Stimulated activated CD8-positive, alpha-beta memory T cell treated with anti-CD3 and anti-CD28 coated beads, Interleukin-2, amount 100 ng/mL, for 1 hour (primary cell): Measurements from ENCODE around the gene NRP2.

Experiments
- DNase-seq, 2 donors: peaks; one replicate each; pipeline ENCODE4 v3.0.0-alpha.2; 2020; ENCODE audit warnings: low read depth in 2 of 2

The NRP2 gene

DNA sequence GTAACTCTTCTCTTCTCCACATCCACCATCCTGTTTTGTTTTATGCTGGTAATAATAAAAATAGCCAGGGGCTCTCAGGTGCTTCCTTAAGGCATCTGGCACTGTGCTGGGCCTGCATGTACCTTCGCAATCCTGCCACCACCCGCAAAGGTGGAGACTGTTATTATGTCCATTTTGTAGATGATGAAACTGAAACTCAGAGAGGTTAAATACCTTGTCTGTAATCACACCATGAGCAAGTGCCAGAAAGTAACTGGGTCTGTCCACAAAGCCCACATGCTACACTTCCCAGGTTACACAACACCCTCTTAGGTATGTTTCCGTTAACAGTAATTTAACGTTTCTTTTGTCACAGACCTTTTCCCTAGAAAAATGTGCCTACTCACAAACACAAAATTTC, 27.0 kb downstream of the NRP2 start:
- DNase-seq = no peak

DNA sequence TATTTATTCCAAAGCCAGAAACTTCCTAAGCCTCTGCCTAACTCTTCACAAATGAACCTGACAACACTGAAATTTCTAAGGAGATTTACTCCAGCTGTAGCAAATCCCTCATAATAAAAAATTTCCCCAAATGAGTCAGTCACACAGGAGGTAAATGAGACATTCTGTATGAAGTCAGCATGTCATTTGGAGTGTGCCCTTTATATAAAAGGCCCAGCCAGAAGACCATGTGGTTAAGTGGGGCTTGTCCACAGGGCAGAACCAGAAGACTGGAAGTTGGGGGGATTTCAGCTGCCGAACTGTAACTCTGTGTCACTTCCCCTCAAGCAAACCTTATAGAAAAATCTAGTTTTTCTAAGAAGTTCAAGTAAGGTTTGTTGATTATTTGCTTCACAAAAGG, 30.2 kb downstream of the NRP2 start:
- DNase-seq = no peak

DNA sequence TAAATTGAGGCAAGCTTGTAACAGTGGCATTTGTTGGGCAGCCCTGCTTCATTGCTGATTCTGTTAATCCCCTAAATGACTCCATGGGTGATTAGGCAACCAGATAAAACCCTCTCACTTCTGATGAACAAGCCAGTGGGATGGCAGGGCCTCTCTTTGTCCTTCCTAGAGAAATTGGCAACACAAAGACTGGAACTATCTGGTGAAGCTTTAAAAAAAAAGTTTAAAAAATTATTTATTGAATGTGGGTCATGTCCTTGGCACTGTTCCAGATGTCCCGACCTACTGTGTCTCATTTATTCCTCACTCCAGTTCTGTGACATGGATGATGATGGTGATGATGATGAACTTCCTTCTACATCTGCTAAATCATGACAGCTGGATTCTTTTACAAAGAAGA, 30.8 kb downstream of the NRP2 start:
- no peak for DNase-seq

DNA sequence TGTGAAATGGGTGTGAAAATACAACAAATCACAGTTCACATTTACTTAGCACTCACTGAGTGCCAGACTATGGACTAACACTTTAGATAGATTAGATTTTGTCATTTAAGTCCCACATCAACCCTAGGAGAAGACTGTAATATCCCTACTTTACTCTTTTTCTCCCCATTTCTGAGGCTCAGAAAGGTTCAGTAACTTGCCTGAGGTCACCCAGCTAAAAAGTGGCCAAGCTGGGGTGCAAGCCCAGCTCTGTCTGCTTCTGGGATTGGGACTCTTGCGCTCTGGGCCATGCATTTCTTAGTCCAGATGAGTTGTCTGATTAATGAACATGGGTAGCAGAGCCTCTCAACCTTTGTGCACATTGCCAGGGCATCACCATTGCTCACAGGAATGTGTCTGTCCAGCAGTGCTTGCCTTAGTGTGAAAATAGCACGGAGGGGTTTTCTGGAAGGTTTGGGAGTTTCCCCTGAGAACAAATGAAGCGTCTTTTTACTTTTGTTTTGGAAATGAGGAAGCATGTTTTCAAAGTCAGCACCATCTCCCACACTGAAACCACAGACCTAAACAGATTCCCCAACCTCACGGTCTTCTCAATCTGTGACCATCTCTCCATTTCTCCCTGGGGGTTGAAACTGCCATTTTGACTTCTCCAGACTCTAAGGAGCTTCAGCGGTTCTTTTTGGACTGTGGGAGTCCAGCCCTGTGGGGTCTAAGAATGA, 31.9 kb downstream of the NRP2 start:
- no peak for DNase-seq

DNA sequence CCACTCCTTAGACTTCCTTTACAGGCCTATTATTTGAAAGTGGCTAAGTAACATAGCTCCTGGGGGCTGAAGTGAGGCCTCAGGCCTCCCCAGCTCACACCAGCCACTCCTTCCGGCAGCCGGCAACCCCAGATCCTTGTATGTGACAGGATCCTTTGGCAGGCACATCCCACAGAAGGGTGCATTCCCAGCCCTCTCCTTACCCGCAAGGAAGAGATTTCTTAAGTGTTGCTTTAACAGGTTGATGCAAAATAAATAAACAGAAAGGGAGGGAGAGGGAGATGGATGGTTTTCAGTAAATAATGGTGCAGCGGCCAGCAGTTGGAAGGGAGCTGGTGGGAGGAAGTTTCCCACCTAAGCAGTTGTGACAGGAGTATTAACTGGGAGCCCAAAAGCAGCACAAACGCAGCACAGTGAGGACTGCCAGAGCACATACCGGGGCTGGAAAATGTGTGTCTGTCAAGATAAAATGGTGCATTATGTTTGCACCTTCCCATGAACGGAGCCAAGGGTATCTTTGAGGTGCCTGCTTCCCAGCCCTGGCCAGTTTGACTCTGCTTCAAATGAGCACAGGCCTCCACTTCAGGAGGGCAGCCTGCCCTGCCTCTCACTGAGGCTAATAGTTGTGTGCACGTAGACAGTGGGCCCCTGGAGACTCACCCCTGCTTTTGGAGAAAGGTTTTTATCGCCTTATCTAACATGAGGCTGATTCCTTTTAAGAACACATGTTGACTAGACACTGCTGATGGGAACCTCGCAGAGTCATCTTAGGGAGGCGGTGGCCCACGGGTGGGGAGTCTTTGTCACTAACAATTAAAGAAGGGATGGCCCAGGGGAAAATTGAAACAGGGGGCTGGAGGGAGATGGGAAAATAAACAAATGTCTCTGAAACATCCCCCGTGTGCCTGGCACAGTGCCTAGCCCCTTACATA, 32.8 kb downstream of the NRP2 start:
- DNase-seq = no peak

DNA sequence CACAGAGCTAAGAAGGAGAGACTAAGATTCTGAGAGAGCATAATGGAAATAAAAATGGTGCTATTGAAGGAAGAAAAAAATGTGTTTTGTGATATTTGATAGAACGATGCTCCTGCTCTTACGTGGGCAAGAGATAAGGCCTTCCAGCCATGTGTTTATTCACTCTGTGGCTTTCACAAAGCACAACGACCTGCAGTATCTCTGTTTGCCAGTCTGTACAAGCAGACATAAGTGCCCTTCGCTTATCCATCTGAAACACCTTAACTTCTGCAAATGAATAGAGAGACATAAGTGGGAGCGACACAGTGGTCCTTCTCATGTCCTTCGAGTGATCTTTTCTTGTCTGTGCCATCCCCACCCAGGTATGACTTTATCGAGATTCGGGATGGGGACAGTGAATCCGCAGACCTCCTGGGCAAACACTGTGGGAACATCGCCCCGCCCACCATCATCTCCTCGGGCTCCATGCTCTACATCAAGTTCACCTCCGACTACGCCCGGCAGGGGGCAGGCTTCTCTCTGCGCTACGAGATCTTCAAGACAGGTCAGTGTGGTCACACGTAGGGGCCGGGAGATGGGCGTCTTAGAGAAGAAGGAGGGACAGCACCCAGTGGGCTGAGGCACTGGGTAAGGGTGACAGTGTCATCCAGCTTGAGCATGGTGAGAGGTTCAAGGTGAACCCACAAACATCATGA, 33.7 kb downstream of the NRP2 start:
- DNase-seq = no peak

DNA sequence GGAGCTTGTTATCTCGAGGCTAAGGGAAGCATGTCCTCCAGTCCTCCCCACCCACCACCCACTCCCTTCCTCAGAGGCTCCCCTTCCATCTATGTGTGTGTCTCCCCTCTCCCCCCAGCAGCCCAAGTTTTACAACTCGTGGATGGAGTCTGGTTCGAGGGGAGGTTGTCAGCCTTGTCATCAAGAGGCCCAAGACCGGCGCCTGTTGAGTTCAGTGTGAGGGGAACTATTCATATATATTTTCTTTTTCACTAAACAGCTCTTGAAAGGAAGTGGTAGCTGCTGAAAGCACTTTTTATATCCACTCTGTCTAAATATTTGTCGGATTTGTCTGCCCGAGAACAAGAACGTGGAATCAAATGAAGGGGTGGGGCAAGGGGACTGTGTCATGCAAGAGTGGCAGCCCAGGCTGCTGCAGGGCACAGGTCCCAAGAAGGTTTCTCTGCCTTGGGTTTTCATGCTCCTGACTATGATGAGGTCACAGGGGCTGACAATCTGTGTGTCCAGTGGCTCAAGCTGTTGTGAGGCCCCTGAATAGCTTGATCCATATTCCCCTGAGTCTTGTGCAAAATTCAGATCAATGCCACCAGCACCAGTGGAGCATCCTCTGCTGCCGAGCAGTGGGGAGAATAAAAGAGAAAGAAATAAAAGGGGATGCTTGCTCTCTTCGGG, 35.0 kb downstream of the NRP2 start:
- no peak for DNase-seq

DNA sequence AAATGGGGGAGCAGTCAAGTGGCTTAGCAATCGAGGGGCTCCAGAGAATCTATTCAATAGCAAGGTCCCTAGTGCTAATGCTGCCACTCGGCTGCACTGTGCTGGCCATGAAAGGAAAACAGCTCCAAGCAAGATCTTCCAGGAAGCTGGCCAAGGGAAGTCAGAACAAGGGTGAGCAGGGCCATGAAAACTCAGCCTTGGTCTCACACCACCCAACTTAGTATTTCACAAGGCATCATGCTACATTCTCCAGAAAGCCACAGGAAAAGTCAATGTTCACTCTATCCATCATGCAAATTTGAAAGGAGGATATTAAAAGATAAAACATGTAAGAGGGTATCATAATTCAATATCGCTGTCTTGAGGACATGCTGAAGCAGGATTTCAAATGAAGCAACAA, 35.7 kb downstream of the NRP2 start:
- DNase-seq = no peak

DNA sequence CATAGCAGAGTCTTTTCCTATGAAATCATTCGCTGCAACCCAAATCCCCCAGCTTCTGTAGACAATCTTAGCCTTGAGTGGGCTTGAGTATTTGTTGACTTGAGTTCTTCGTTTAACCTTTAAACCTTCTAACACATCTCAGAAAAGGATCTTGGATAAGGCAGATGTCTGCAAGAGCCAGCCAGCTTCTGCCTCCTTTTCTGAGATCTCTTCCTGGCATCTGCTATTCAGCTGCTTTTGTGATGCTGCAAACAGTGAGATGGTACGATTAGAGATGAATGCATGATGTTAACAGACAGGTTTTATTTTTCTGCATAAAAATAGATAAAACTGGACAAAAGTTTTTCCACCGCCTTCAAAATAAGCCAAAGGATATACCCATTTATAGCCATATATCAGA, 37.5 kb downstream of the NRP2 start:
- DNase-seq = no peak

DNA sequence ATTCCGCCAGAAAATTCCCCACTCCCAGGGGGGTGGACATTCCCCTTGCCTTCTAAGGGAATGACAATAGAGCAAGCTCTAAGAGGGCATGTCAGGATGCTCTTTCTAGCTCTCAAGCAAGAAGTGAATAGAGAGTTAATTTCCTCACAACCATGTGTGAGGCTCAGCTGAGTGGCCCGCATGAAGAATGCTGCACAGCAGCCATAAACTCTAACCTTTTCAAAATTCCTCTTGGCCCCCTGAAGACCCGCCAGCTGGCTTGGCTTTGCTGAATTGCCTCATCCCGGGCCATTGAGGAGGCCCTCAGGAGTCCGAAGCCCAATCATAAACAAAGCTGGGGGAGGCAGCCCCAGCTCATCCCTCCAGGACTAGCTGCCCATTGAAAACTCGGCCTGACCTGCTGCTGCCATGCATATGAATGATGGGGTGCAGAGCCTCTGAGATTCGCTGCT, 38.2 kb downstream of the NRP2 start:
- DNase-seq = no peak

DNA sequence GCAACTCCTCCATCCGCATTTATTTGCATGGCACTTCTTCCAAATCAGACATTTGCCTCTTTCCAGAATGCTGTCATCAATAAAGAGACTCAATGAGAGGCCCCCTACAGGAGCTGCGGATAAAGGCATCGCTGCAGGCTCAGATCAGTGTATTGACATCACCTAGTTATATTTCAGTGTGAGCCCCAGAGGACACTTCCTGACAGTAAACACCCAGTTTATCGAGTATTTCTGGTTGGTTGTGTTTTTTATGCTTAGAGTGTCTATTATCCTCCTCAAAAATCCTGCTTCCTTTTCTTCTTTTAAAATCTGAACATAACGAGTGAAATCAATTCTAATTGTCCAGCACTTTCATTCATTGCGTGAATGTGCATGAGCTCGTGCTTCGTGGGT, 38.8 kb downstream of the NRP2 start:
- DNase-seq = no peak

DNA sequence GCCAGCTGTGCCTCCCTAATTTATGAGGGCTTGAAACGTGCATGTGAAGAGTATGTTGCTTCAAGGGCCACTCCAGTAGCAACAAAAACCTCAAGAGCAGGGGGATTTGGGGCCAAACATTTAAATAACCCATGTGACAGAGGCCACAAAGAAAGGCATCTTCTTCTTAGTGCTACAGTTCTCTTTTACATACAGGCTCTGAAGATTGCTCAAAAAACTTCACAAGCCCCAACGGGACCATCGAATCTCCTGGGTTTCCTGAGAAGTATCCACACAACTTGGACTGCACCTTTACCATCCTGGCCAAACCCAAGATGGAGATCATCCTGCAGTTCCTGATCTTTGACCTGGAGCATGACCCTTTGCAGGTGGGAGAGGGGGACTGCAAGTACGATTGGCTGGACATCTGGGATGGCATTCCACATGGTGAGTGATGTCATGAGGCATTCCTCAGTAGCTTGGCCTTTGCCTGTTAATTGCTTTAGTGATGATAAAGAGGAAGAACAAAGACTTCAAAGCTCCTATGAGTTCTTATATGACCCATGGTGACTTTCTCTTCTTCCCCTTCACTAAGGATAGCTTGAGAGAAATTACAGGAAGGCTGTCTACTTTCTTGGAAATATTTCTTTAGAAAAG, 40.1 kb downstream of the NRP2 start:
- DNase-seq = no peak

DNA sequence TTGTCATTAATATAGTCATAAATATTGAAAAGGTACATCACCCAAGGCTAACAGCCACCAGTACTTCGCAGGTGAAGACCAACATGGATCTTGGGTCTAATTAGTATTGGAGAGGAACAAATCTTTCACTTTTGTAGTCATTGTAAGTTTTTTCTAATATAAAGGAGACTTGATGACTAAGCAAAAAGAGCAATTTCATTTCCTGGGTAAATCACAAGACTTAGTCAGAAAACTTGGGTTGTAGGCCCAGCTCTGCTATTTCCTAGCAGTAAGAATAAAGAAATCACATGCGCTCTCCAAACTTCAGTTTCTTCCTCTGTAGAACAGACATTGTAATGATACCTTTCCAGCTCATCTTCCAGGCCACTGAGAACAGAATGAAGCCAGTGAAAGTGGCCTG, 40.9 kb downstream of the NRP2 start:
- DNase-seq = no peak

DNA sequence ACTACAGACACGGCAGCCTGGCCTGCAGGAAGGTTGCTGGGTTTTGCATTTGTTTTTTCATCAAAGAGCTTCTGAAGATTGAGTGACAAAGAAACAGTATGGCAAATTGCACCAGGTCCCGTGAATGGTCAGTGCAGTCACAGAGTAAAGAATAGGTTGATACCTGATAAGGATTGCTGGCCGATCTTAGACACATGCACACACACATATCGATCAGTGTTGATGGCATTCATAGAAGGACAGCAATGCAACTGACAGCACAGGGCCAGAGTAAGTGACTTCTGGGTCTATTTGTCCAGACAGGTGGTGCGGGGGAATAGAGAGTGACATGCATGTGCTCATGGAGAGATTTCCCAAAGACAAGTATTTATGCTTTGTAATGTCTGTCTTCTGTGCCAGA, 42.8 kb downstream of the NRP2 start:
- DNase-seq = no peak

DNA sequence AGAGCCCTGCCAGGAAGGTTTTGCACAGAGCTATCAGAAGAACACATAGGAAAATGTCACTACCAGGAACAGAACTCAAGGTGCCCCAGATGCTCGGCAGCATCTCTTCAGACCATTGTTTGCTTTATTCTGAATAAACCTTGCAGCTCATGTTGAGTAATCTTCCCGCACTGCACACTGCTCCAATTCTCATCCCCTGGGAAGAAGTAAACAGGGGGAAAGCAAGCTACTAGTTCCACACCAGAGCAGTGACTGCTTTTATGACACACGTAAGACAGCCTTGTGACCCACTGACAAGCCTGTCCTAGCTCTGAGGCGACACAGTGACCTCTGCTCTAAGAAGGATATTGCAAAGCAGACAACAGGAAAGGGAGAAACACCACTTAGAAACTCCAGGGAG, 44.2 kb downstream of the NRP2 start:
- no peak for DNase-seq

DNA sequence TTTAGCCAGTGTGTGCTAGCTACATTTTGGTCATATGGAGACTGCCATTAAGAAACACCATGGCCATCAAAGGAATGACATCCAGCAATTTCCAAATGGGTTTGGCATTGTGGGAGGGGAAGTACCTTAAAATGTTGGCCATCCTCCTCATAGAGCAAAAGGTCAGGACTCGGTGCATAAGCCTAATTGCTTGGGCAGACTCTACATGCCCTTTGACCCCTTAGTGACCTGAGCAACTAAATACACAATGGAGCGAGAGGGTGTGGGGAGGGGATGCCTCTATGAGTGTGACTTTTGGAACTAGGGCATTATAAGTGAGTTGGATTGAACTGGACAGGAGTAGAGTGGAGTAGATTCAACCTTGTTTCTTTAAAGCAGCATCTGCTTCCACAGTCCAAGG, 44.9 kb downstream of the NRP2 start:
- DNase-seq = no peak

DNA sequence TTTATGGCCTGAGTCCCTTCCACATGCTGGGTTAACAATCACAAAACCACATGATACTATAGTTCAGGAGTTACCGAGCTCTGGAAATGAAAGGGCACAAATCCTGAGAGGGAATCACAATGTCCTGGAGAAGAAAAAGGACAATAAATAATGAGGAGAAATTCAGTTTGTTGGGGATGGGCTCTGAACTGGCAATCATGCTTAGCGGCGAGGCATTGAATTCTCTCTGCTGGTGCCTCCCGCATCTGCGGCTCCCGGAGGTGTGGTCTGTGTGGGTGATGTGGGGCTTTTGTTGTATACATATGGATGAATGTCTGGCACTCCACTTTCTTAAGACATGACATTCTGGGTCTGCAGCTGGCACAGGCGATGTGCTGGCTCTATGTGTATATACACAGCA, 46.1 kb downstream of the NRP2 start:
- DNase-seq = no peak

DNA sequence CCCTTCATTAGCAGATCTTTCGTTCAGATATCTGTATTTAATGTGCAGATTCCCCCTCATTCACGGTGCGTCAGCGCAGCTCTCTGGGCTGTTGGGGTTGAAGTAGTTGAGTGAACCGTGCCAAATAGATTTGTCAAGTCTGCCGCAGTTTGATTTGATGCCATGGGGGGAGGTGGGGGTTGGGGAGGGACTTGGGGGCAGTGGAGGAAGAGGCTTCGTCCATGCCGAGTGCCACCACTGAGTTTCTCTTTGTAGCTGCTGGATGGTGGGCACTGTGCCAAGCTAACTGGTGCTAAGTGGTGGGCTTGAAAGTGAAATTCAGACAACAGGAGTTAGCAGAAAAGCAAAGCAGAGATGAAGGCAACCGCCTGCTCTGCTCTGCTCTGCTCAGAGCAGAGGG, 47.9 kb downstream of the NRP2 start:
- no peak for DNase-seq

DNA sequence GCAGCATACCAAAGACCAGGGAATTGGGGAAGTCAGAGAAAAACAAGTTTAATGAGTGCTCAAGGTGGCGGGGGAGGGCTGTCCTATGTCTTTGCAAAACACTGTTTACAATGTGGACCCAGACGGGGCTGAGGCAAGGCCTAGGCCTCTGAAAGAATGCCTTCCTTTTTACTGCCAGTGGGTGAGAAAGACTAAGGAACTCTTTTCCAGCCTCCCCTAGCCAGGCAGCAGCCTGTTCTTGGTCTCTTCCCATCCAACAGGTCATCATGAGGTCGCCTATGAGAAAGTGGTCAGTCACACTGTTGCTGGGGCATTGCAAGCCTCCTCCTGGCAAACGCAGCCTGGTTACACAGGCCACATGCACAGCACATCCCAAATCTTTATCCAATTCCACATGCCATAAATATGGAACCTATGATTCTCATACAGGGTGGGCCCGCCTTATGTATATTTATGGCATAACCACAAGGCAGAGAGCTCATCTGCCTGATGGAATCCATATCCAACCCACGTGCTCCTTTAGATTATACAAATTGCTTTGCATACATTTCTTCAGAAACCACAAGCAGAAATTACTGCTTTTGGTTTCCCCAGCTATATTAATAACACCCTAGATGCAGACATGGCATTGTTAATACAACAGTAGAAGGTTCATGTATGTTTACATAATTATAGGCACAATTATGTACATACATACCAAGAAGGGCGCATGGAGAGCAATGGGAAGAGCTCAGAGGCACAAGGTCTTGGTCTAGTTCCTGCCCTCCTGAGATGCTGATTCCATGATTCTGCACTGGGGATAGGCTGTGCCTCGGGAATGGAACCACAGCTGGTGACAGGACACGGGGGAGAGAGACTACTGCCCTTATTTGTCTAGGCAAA, 48.6 kb downstream of the NRP2 start:
- no peak for DNase-seq

DNA sequence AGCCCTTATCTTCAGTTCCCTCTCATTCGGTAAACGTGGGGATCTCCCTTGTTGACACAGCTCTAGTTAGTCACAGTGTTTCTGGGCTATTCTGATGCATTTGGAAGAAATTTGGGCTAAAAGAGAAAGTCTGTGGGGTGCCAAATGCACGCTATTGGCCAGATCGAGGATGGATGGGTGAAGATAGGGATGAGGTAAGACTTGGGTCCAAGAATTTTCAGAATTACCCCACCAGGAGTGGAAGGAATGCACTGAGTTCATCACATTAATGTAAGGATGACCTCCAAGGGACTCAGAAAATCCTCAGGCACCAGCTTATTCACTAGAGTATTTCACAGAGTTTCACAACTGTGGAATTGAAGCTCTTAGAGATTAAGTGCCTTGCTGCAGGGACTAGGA, 49.3 kb downstream of the NRP2 start:
- DNase-seq = no peak

DNA sequence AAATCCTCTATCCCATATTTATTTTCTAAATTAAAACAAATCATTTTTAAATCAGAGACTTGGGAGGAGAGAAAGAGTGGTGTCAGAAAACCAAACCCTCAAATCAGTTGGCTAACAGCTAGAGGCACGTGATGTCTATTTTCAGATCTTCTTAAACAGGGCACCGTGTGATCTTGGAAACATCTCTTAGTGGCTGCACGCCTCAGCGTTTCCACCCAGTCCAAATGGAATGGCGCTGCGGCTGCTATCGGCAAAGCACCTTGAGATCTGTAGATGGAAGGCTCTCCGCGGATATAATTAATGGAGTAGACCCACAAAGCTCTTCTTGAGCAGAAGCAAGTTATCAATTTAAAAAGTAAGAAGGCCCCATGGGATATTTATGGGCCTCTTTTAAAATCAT, 50.0 kb downstream of the NRP2 start:
- DNase-seq = no peak
